ENCODE results near the gene SYP. TPM values are rescaled to one million over a fixed set of nuclear protein-coding genes. Genes with fewer than 3 reads are reported as not detected.

SYP gene
- 1 to 10 TPM; 4.6 to 6.9 TPM for total RNA-seq
- long read RNA-seq, partial matches to known transcripts = 0 of 3 reads
- long read RNA-seq, other reads (novel, unspliced or antisense) = 2 of 3 reads

GRCh38 chrX:49199906-49200771, at the start of gene SYP:
Gene SYP (minus strand): TSS chrX:49200193. CDS start chrX:49200186, 7 bp downstream.
- intact Hi-C loops (cut with DNase I, micrococcal nuclease) = no loop called here
- ATAC-seq = peak; percentile 93
- peak; percentile 87 to 89 for DNase-seq

GRCh38 chrX:49249616-49250015, 49.6 kb upstream of the SYP start:
- DNase-seq (no peak), ATAC-seq (no peak)
- intact Hi-C loops (cut with DNase I, micrococcal nuclease) = no loop called here

- intact Hi-C loops (cut with DNase I, micrococcal nuclease) = no loop called here
- ATAC-seq = no peak
- DNase-seq = no peak
Measured at GRCh38 chrX:49249071-49249470, 49.1 kb upstream of the SYP start.

GRCh38 chrX:49247916-49248811, 48.2 kb upstream of the SYP start:
- intact Hi-C loops (cut with DNase I, micrococcal nuclease) = no loop called here
- no peak for ATAC-seq
- no peak for DNase-seq

- DNase-seq (no peak), ATAC-seq (no peak)
Measured at GRCh38 chrX:49247346-49247745, 47.4 kb upstream of the SYP start.

GRCh38 chrX:49246541-49246940, 46.5 kb upstream of the SYP start:
- intact Hi-C loops (cut with DNase I, micrococcal nuclease) = no loop called here
- DNase-seq (no peak), ATAC-seq (no peak)

More at GRCh38 chrX:49247346-49247745, 47.4 kb upstream of the SYP start:
- intact Hi-C loops (cut with DNase I, micrococcal nuclease) = no loop called here

- no peak for ATAC-seq
- intact Hi-C loops (cut with DNase I, micrococcal nuclease) = no loop called here
Measured at GRCh38 chrX:49244207-49244606, 44.2 kb upstream of the SYP start.

GRCh38 chrX:49243166-49243565, 43.2 kb upstream of the SYP start:
- no peak for ATAC-seq
- intact Hi-C loops (cut with DNase I, micrococcal nuclease) = no loop called here
- no peak for DNase-seq

More at GRCh38 chrX:49244207-49244606, 44.2 kb upstream of the SYP start:
- no peak for DNase-seq

- DNase-seq = no peak
- intact Hi-C loops (cut with DNase I, micrococcal nuclease) = no loop called here
- ATAC-seq = no peak
Measured at GRCh38 chrX:49242545-49243066, 42.6 kb upstream of the SYP start.

- intact Hi-C loops (cut with DNase I, micrococcal nuclease) = no loop called here
- DNase-seq (no peak), ATAC-seq (no peak)
Measured at GRCh38 chrX:49238735-49239134, 38.7 kb upstream of the SYP start.

- no peak for DNase-seq
- intact Hi-C loops (cut with DNase I, micrococcal nuclease) = no loop called here
- ATAC-seq = no peak
Measured at GRCh38 chrX:49237060-49237459, 37.1 kb upstream of the SYP start.

GRCh38 chrX:49233887-49234555, 34.0 kb upstream of the SYP start:
- DNase-seq = no peak
- intact Hi-C loops (cut with DNase I, micrococcal nuclease) = no loop called here
- no peak for ATAC-seq

GRCh38 chrX:49233176-49233575, 33.2 kb upstream of the SYP start, which contains the start of gene CACNA1F:
Gene CACNA1F (minus strand): TSS chrX:49233340. CDS start chrX:49233309, 31 bp downstream.
- ATAC-seq = no peak
- intact Hi-C loops (cut with DNase I, micrococcal nuclease) = no loop called here
- no peak for DNase-seq

- ATAC-seq = no peak
- intact Hi-C loops (cut with DNase I, micrococcal nuclease) = no loop called here
- no peak for DNase-seq
Measured at GRCh38 chrX:49232525-49232924, 32.5 kb upstream of the SYP start.

GRCh38 chrX:49231333-49232000, 31.5 kb upstream of the SYP start:
- ATAC-seq (no peak), DNase-seq (no peak)
- intact Hi-C loops (cut with DNase I, micrococcal nuclease) = no loop called here

- ATAC-seq (peak; percentile 88), DNase-seq (peak; percentile 88)
- intact Hi-C loops (cut with DNase I, micrococcal nuclease) = no loop called here
Measured at GRCh38 chrX:49230500-49231232, 30.7 kb upstream of the SYP start.

- DNase-seq (no peak), ATAC-seq (no peak)
- intact Hi-C loops (cut with DNase I, micrococcal nuclease) = no loop called here
Measured at GRCh38 chrX:49228185-49228584, 28.2 kb upstream of the SYP start.

- DNase-seq = no peak
- intact Hi-C loops (cut with DNase I, micrococcal nuclease) = no loop called here
- ATAC-seq = no peak
Measured at GRCh38 chrX:49227726-49228125, 27.7 kb upstream of the SYP start.

All from left colon (tissue), 2 donors.